Measurements from ENCODE around the gene FBXO2. TPM values are rescaled to one million over a fixed set of nuclear protein-coding genes. Genes with fewer than 3 reads are reported as not detected.

Gene FBXO2
- total RNA-seq, 1 experiment from 2014 or later: not detected

DNA sequence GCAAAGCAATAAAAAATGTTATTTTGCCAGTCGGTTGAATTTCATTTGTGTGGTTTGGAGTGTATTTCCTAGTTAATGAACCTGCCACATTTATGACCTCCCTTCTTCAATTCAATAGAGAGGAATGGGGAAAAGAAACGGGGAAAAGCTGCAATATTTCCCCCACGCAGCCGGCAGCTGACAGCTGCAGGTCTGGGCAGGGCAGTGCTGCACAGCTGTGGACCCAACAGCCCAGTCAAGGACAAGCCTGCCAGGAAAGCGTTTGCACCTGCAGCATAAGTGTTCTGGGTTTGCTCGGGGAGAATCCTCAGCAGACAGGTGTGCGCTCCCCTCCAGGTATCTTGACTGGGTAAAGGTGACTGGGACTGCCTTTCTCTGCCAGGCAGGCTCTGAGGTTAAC is 53.4 kb downstream of the FBXO2 start:
- POLR2A ChIA-PET (ENCODE audit: low non-redundant PET): no interaction called here
- no peak for DNase-seq (ENCODE audit: low spot score)
- Histone ChIP-seq H3K36me3 (ENCODE audit: insufficient read depth, low read length, poor library complexity, severe bottlenecking) (no peaks in the 10 kb centered on the region), H3K27me3 (replicated peaks; ENCODE audit: insufficient read depth, low read depth, low read length, poor library complexity) (peaks cover 8% of the 10 kb centered on the region), H3K4me1 (ENCODE audit: insufficient read depth, low read length, poor library complexity, severe bottlenecking) (no peaks in the 10 kb centered on the region), H3K9me3 (ENCODE audit: low read depth, low read length, poor library complexity, severe bottlenecking) (no peaks in the 10 kb centered on the region), H3K27ac (ENCODE audit: low read depth, low read length, poor library complexity, severe bottlenecking) (no peak overlapping the region), H3K4me3 (ENCODE audit: low read depth, low read length, poor library complexity, severe bottlenecking) (no peak overlapping the region)
- BruUV-seq (replicated peaks): no TSS peak
- TF ChIP-seq CTCF (conservative IDR thresholded peaks at IDR 0.05; ENCODE audit: low read depth, low read length): no peak
- no peak for TF ChIP-seq EZH2 (IDR thresholded peaks at IDR 0.05; ENCODE audit: borderline replicate concordance, low read depth, low read length, poor library complexity, severe bottlenecking)
- intact Hi-C loops (cut with micrococcal nuclease; ENCODE audit: unreplicated experiment): no loop called here
- CTCF ChIA-PET: no interaction called here

GRCh38 chr1:11599891-11600576 is 54.2 kb downstream of the FBXO2 start:
- H3K27me3 ChIP-seq (replicated peaks; ENCODE audit: insufficient read depth, low read depth, low read length, poor library complexity): peaks cover 7% of the 10 kb centered on the region
- TF ChIP-seq CTCF (conservative IDR thresholded peaks at IDR 0.05; ENCODE audit: low read depth, low read length) (no peak), EZH2 (IDR thresholded peaks at IDR 0.05; ENCODE audit: borderline replicate concordance, low read depth, low read length, poor library complexity, severe bottlenecking) (no peak)
- ChIA-PET POLR2A (ENCODE audit: low non-redundant PET) (interaction anchor here (0.6 kb wide), 1 partner anchor 100 kb away, joined by 3 read pairs; no protein-coding TSS in a partner anchor), CTCF (interaction anchor here (0.6 kb wide), 1 partner anchor 359 kb away, joined by 5 read pairs; no protein-coding TSS in a partner anchor)
- H3K9me3 ChIP-seq (ENCODE audit: low read depth, low read length, poor library complexity, severe bottlenecking): no peaks in the 10 kb centered on the region
- no peaks in the 10 kb centered on the region for H3K36me3 ChIP-seq (ENCODE audit: insufficient read depth, low read length, poor library complexity, severe bottlenecking)
- intact Hi-C loops (cut with micrococcal nuclease; ENCODE audit: unreplicated experiment): no loop called here
- H3K4me1 ChIP-seq (ENCODE audit: insufficient read depth, low read length, poor library complexity, severe bottlenecking): no peaks in the 10 kb centered on the region
- H3K27ac ChIP-seq (ENCODE audit: low read depth, low read length, poor library complexity, severe bottlenecking): no peak overlapping the region
- H3K4me3 ChIP-seq (ENCODE audit: low read depth, low read length, poor library complexity, severe bottlenecking): no peak overlapping the region
- DNase-seq (ENCODE audit: low spot score): no peak
- BruUV-seq (replicated peaks): no TSS peak

GRCh38 chr1:11598461-11598860 is 55.8 kb downstream of the FBXO2 start:
- POLR2A ChIA-PET (ENCODE audit: low non-redundant PET): no interaction called here
- Histone ChIP-seq H3K27me3 (replicated peaks; ENCODE audit: insufficient read depth, low read depth, low read length, poor library complexity) (peaks cover 19% of the 10 kb centered on the region), H3K4me1 (ENCODE audit: insufficient read depth, low read length, poor library complexity, severe bottlenecking) (no peaks in the 10 kb centered on the region), H3K9me3 (ENCODE audit: low read depth, low read length, poor library complexity, severe bottlenecking) (no peaks in the 10 kb centered on the region), H3K27ac (ENCODE audit: low read depth, low read length, poor library complexity, severe bottlenecking) (no peak overlapping the region), H3K36me3 (ENCODE audit: insufficient read depth, low read length, poor library complexity, severe bottlenecking) (no peaks in the 10 kb centered on the region), H3K4me3 (ENCODE audit: low read depth, low read length, poor library complexity, severe bottlenecking) (no peak overlapping the region)
- intact Hi-C loops (cut with micrococcal nuclease; ENCODE audit: unreplicated experiment): no loop called here
- DNase-seq (ENCODE audit: low spot score): no peak
- no TSS peak for BruUV-seq (replicated peaks)
- CTCF ChIA-PET: no interaction called here
- TF ChIP-seq EZH2 (IDR thresholded peaks at IDR 0.05; ENCODE audit: borderline replicate concordance, low read depth, low read length, poor library complexity, severe bottlenecking): no peak
- no peak for TF ChIP-seq CTCF (conservative IDR thresholded peaks at IDR 0.05; ENCODE audit: low read depth, low read length)

Other genes starting within 250 kb of the FBXO2 start
- gene DISP3, start 175.3 kb downstream of the FBXO2 start, total RNA-seq (2021): 0.49 and 0.79 TPM in 2 replicates
- gene FBXO44, start 448 bp upstream of the FBXO2 start, total RNA-seq (2021): 19.3 and 28.2 TPM in 2 replicates
- gene FBXO6, start 9.8 kb upstream of the FBXO2 start, total RNA-seq (2021): 2.6 and 4.5 TPM in 2 replicates
- gene MAD2L2, start 26.7 kb upstream of the FBXO2 start, total RNA-seq (2021): 134 and 155 TPM in 2 replicates
- gene DRAXIN, start 37.3 kb upstream of the FBXO2 start, total RNA-seq (2021): 5.5 and 6.7 TPM in 2 replicates
- gene AGTRAP, start 81.7 kb upstream of the FBXO2 start, total RNA-seq (2021): 23.6 and 33.5 TPM in 2 replicates
- not detected in 2 replicates for gene C1orf167, start 107.8 kb upstream of the FBXO2 start, total RNA-seq (2021)
- gene MTHFR, start 151.5 kb upstream of the FBXO2 start, total RNA-seq (2021): 23.3 and 25.8 TPM in 2 replicates
- 42.0 and 48.1 TPM in 2 replicates for gene CLCN6, start 151.8 kb upstream of the FBXO2 start, total RNA-seq (2021)
- gene NPPA, start 193.4 kb upstream of the FBXO2 start, total RNA-seq (2021): not detected in 2 replicates
- gene NPPB, start 204.5 kb upstream of the FBXO2 start, total RNA-seq (2021): not detected in 2 replicates